ENCODE data around the gene CLDN9. TPM values are rescaled to one million over a fixed set of nuclear protein-coding genes. Genes with fewer than 3 reads are reported as not detected.

Gene CLDN9
- total RNA-seq, 1 donor from 2014 or later, result 5.4 TPM

- Mint-ChIP-seq H3K36me3 (no peaks in the 10 kb centered on the region), H3K4me3 (no peak overlapping the region), H3K4me1 (peaks cover 47% of the 10 kb centered on the region), H3K9me3 (no peaks in the 10 kb centered on the region), H3K27ac (no peak overlapping the region), H3K27me3 (ENCODE audit: low read depth) (peaks cover 2% of the 10 kb centered on the region)
- no peak for TF ChIP-seq CTCF (IDR thresholded peaks at IDR 0.05; ENCODE audit: unreplicated experiment)
- DNase-seq (ENCODE audit: low spot score in 2 of 2, unreplicated experiment in 2 of 2), result no peak
Measured at GRCh38 chr16:2985893-2986355, 26.8 kb upstream of the CLDN9 start.

GRCh38 chr16:2986623-2987188 lies 26.0 kb upstream of the CLDN9 start:
- Mint-ChIP-seq H3K4me3 (no peak overlapping the region), H3K27ac (no peak overlapping the region), H3K36me3 (no peaks in the 10 kb centered on the region), H3K4me1 (peaks cover 40% of the 10 kb centered on the region), H3K9me3 (no peaks in the 10 kb centered on the region), H3K27me3 (ENCODE audit: low read depth) (peaks cover 2% of the 10 kb centered on the region)
- no peak for DNase-seq (ENCODE audit: low spot score in 2 of 2, unreplicated experiment in 2 of 2)
- no peak for TF ChIP-seq CTCF (IDR thresholded peaks at IDR 0.05; ENCODE audit: unreplicated experiment)

- H3K4me1 Mint-ChIP-seq, result peaks cover 34% of the 10 kb centered on the region
Measured at GRCh38 chr16:2987286-2987685, 25.4 kb upstream of the CLDN9 start.

GRCh38 chr16:2987833-2988232 lies 24.9 kb upstream of the CLDN9 start:
- Mint-ChIP-seq H3K36me3 (no peaks in the 10 kb centered on the region), H3K4me3 (no peak overlapping the region), H3K9me3 (no peaks in the 10 kb centered on the region), H3K27ac (no peak overlapping the region), H3K4me1 (peaks cover 32% of the 10 kb centered on the region), H3K27me3 (ENCODE audit: low read depth) (peaks cover 2% of the 10 kb centered on the region)
- DNase-seq (ENCODE audit: low spot score in 2 of 2, unreplicated experiment in 2 of 2), result no peak
- no peak for TF ChIP-seq CTCF (IDR thresholded peaks at IDR 0.05; ENCODE audit: unreplicated experiment)

More at GRCh38 chr16:2987286-2987685, 25.4 kb upstream of the CLDN9 start:
- H3K9me3 Mint-ChIP-seq, result no peaks in the 10 kb centered on the region
- no peaks in the 10 kb centered on the region for H3K36me3 Mint-ChIP-seq
- H3K4me3 Mint-ChIP-seq, result no peak overlapping the region
- TF ChIP-seq CTCF (IDR thresholded peaks at IDR 0.05; ENCODE audit: unreplicated experiment), result no peak
- H3K27me3 Mint-ChIP-seq (ENCODE audit: low read depth), result peaks cover 2% of the 10 kb centered on the region
- DNase-seq (ENCODE audit: low spot score in 2 of 2, unreplicated experiment in 2 of 2), result no peak
- no peak overlapping the region for H3K27ac Mint-ChIP-seq

- Mint-ChIP-seq H3K9me3 (no peaks in the 10 kb centered on the region), H3K4me1 (peaks cover 32% of the 10 kb centered on the region), H3K36me3 (no peaks in the 10 kb centered on the region), H3K4me3 (no peak overlapping the region), H3K27me3 (ENCODE audit: low read depth) (peaks cover 2% of the 10 kb centered on the region), H3K27ac (peak overlapping the region; percentile 39)
- DNase-seq (ENCODE audit: low spot score in 2 of 2, unreplicated experiment in 2 of 2), result no peak
- TF ChIP-seq CTCF (IDR thresholded peaks at IDR 0.05; ENCODE audit: unreplicated experiment), result no peak
Measured at GRCh38 chr16:2988590-2989099, 24.1 kb upstream of the CLDN9 start.

Measured in mesothelial cell of epicardium (in vitro differentiated cells).